Measurements from ENCODE around the gene VPS18.
"Not testable (repeated sequence)": the region's sequence is repeated elsewhere in the genome, so short reads cannot be mapped to it uniquely, and the experiment has no call there.

Gene VPS18, protein sequence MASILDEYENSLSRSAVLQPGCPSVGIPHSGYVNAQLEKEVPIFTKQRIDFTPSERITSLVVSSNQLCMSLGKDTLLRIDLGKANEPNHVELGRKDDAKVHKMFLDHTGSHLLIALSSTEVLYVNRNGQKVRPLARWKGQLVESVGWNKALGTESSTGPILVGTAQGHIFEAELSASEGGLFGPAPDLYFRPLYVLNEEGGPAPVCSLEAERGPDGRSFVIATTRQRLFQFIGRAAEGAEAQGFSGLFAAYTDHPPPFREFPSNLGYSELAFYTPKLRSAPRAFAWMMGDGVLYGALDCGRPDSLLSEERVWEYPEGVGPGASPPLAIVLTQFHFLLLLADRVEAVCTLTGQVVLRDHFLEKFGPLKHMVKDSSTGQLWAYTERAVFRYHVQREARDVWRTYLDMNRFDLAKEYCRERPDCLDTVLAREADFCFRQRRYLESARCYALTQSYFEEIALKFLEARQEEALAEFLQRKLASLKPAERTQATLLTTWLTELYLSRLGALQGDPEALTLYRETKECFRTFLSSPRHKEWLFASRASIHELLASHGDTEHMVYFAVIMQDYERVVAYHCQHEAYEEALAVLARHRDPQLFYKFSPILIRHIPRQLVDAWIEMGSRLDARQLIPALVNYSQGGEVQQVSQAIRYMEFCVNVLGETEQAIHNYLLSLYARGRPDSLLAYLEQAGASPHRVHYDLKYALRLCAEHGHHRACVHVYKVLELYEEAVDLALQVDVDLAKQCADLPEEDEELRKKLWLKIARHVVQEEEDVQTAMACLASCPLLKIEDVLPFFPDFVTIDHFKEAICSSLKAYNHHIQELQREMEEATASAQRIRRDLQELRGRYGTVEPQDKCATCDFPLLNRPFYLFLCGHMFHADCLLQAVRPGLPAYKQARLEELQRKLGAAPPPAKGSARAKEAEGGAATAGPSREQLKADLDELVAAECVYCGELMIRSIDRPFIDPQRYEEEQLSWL

DNA sequence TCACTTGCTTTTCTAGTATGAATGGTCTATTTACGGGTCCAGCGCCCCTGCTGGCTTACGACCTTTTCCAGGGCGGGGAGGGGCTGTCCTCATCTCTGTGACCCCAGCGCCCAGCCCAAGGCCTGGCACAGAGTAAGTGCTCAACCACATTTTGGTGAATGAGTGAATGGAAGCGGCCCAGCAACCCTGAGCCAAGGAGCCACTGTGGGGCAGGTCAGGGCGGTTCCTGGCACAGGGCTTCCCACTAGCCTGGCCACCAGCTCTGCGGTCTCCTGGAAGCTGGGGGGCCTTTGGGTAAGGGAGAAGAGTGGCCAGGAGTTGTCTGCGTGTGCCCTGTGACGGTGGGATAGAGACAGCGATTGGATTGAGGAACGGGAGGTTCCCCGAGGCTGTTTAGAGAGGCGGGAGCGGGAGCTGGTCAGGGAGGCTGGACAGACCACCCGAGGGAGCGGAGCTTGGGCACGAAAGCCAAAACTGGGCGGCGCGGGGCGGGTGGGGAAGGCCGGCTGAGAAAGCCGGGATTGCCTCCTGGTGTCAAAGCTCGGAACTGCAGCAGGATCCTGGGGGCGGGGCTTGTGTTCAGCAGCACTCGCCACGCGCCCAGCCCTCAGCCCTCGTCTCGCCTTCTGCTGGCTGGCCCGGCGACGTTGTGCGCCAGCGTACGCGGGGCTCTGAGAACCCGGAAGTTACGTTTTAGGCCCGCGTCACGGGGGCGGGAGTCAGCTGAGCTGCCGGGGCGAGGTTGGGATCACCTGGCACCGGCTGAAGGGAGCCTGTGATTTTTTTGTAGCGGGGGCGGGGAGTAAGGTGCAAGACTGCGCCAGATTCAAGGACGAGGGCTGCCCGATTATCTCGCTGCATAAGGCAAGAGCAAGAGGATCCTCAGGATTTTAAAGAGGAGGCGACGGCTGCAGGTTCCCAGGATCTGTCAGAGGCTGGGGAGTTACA, at the start of gene VPS18:
Gene VPS18, plus strand, starts transcription at position 718 of the 948 bp plus-strand sequence. CDS start 319 bp downstream, outside the sequence.
- DNase-seq, result peak; percentile 98

DNA sequence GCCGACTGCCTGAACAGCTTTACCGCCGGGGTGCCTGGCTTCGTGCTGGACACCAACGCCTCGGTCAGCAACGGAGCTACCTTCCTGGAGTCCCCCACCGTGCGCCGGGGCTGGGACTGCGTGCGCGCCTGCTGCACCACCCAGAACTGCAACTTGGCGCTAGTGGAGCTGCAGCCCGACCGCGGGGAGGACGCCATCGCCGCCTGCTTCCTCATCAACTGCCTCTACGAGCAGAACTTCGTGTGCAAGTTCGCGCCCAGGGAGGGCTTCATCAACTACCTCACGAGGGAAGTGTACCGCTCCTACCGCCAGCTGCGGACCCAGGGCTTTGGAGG, 49.6 kb upstream of the VPS18 start:
- DNase-seq, result peak; percentile 32

DNA sequence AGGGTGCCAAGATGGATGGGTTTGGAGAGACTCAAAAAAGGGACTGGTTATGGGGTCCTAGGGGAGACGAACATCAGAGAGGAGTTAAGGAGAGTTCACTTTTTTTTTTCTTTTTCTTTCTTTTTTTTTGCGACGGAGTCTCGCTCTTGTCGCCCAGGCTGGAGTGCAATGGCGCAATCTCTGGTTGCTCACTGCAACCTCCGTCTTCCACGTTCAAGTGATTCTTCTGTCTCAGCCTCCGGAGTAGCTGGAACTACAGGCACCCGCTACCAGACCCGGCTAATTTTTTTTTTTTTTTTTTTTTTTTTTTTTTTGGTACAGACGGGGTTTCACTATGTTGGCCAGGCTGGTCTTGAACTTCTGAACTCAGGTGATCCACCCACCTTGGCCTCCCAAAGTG, 49.2 kb upstream of the VPS18 start:
- no peak for DNase-seq

DNA sequence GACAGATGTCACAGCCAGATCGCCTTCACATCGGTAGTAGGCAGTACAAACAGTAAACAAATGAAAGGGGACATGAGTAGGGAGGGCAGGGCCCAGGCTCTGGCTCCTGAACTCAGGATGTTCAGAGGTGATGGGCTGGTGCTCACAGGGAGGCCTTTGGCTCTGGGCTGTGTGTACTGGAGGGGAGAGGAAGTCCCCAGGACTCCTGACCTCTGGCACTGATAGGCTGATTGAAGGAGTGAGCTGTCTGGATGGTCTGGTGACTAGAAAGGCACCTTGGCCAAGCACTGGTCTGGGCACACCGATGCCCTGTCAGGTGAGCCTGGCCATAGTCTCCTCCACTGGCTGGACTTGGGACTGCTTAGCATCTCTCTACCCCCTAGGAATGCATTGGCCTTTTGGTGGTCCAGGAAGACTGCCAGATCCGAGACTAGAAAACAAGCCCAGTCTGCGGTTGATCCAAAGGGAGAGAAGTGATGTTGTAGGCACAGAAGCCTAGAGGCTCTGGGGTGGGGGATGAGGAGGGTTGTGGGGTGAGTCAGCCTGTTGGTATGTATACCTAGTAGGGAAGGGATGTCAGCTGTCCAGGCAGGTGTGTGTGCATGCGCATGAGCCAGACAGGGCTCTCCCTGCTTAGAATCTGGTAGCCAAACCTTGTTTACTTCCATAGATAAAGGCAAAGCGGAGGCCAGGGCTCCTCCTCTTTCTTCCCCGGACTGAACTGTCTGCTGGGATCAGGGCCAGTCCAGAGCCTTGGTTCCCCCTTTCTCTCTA, 48.6 kb upstream of the VPS18 start:
- DNase-seq, result no peak

DNA sequence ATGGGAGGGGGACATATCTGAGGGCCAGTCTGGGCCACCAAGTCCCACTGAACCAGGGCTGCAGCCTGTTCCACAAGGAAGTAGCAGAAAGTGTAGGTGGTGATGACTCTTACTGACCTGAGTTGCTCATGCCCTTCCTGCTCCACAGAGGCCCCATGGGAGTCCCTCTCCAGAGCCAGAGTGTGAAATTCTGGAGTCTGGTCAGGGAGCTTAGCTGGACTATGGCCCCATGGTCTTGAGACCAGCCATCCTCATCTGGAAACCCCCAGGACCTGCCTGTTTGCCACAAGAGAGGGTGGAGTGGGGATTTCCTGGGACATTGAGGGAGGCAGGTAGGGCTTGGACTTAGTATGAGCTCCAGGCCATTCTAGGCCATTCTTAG, 47.4 kb upstream of the VPS18 start:
- no peak for DNase-seq

DNA sequence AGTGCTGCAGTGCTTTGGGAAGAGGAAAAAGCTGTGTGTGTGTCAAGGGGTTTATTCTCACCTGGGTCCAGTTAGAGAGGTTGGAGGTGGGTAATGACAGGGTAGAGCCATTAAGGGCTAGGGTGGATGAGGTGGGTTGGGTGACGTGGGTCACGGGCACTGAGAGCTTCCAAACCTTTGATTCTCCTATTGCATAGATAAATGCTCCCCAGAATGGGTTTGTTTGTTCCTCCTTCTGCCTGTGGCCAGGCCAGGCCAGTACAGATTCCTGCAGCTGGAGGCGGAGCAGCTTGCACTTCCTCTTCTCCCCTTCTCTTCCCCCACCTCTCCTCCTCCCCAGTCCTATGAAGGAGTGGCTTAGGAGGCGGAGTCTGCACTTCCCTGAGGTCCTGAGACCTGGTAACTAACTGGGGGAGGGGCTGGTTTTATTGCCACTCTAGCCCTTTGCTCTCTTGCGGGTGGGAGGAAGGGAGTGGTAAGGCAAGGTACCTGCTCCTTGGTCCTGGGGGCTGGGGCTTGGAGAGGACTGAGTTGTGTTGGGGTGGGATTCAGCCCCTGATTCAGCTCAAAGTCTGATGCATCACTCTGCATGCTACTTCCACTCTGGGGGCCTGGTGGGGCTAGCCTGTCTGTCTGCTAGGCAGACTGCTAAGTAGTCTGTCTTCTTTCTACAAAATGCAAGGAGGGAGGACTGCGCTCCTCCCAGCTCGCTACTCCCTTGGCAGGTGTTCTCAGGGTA, 46.9 kb upstream of the VPS18 start:
- no peak for DNase-seq

DNA sequence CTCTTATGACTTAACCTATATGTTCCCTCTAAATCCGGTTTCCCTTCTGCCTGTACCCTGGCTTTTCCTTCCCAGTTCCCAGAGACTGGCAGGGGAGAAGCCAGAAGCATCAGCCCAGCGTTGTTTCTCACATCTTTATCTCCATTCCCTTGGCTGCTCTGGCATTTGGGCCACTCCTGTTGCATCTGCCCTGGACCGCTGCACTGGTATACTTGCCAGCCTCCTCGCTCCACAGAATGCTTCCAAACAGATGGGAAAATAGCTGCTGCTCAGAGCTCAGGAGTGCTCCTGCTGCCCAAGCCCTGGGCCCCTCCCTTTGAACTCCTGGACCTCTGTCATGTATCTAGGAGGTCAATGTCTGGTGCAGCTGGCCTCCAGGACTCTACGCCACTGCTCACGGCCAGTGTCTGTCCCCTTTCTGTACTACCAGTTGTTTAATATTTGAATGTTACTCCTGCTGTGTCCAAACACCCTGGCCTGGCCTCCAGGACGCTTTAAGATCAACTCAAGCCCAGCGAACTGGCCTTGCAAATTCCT, 43.6 kb upstream of the VPS18 start:
- no peak for DNase-seq

DNA sequence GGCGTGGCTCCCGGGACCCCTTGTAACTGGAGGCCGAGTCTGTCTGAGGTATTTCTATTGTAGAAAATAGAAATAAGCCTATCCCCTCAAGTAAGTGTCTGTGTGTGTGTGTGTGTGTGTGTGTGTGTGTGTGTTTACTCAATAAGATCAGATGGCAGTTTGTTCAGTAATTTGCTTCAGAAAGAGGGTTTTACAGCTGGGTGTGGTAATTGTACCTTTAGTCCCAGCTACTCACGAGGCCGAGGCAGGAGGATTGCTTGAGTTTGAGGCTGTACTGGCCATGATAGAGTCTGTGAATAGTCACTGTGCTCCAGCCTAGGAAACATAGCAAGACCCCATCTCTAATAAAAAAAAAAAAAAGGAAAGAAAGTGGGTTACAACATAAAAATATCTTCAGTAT, 41.7 kb upstream of the VPS18 start:
- DNase-seq, result no peak

DNA sequence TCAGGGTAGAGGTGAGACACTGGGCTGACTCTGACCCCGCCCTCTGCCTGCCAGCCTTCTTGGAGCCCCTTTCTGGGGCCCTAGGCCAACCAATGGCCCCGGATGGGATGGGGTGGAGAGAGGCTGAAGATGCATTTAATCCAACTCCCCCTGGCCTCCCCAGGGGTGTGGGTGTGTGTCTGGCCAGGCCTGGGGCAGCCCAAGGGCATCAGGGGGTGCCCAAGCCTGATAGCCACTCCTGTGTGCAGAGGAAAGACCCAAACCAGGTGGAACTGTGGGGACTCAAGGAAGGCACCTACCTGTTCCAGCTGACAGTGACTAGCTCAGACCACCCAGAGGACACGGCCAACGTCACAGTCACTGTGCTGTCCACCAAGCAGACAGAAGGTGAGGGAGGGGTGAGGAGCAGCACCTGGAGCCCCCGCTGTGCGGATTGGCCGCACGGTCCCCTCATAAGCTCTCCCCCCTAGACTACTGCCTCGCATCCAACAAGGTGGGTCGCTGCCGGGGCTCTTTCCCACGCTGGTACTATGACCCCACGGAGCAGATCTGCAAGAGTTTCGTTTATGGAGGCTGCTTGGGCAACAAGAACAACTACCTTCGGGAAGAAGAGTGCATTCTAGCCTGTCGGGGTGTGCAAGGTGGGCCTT, 40.9 kb upstream of the VPS18 start:
- DNase-seq, result no peak

DNA sequence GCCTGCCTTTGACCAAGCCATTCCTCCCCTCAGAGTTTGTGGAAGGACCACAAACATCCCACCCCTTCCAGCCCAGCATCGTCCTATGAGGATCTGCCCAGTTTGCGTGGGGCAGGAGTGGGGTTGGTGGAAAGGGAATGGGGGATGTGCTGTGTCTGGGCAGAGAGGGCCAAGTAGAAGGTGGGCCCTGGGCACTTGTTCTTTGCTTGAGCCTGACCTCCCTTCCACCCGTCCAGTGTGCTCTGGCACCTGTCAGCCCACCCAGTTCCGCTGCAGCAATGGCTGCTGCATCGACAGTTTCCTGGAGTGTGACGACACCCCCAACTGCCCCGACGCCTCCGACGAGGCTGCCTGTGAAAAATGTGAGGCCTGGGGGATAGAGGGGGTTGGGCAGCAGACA, 40.1 kb upstream of the VPS18 start:
- no peak for DNase-seq

DNA sequence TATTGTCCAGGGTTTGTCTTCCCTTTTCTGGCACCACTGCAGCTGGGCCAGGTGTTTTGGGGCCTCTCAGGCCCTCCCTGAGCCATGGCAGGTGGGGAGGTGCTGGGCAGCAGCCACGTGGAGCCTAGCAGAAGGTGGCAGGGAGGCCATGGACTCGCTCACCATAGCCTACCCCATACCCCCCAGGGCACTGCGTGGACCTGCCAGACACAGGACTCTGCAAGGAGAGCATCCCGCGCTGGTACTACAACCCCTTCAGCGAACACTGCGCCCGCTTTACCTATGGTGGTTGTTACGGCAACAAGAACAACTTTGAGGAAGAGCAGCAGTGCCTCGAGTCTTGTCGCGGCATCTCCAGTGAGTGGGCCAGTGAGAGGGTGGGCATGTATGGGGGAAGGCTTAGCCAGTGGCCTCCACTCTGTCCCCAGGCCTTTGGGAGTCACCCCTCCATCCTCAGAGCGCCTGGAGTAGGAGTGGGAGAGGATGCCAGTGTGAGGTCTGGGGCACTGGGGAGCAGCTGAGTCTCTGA, 38.5 kb upstream of the VPS18 start:
- no peak for DNase-seq

DNA sequence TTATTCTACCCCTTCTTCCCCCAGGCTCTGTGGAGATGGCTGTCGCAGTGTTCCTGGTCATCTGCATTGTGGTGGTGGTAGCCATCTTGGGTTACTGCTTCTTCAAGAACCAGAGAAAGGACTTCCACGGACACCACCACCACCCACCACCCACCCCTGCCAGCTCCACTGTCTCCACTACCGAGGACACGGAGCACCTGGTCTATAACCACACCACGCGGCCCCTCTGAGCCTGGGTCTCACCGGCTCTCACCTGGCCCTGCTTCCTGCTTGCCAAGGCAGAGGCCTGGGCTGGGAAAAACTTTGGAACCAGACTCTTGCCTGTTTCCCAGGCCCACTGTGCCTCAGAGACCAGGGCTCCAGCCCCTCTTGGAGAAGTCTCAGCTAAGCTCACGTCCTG, 37.5 kb upstream of the VPS18 start:
- no peak for DNase-seq

DNA sequence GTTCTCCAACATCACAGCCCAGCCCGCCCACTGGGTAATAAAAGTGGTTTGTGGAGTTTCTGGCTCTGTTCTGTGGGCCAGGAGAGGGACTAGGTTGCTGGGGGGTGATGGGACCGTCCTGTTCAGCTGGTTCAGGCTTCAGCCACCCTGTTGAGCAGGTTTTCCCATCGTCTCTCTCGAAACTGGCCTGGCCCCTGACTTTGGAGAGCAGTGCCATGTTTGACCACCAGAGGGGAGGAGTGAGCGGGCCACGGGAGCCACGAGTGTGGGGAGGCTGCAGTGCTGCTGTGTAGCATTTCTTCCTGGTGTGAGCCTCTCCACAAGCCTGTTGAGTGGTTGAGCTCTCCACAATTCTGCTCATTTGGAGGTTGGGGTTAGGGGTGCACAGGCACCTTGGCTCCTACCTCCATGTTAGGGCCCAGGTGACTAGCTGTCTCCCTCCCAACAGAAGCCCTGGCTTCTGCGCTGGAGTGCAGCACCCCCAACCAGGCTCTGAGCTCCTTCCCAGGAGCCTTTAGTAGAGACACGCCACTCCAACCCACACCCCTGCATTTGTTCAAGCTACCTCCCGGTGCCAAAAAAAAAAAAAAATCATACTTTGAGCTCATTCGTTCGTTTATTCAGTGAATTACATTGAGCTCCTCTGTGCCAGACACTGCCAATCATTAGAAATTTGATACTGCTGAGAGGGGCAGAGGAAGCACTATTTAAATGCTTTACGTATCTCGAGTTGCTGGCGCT, 36.5 kb upstream of the VPS18 start:
- peak; percentile 84 for DNase-seq

DNA sequence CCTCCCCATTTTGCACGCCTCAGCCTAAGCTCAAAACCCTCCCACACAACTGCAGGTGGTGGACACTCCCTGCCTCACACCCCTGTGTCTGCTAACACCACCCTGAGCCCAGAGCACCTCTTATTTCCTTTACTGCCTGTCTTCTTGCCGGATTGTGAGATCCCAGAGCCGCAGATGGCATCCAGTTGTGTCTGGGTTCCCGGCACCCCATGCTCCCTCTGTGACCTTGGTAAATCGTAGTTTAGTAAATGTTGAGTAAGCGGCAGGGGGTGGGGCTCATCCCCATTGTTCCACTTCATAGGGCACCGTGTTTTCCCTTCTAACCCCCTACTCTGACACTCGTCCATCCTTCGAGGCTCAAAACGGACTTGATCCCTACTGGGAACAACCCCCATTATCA, 35.5 kb upstream of the VPS18 start:
- no peak for DNase-seq

DNA sequence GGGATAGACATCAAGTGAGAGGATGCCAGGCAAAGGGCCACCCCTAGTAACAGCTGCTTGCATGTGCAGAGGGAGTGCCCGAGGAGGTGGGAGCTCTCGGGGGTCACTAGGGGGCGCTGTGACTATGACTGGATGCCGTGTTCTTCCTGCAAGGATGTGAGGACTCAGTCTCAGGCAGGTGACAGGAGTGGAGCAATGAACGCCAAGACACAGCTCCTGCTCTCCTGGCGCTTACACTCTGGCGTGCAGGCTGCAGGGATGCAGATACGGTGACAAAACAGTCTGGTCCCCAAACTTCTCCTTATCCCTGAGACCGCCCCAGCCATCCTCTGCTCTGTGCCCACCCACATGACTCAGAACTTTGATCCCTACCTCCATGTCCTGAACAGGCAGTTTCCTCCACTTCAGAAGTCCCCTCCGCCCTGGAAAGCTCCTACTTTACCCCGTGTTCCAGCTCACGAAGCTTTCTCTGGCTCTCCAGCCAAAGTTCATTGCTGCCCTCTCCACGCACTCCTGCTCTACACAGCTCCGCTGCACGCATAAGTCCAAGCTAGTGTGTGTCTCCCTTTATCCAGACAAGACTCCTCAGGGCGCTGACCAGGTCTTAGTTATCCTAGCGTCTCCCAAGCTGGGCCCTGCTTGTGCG, 34.9 kb upstream of the VPS18 start:
- DNase-seq, result peak; percentile 85

DNA sequence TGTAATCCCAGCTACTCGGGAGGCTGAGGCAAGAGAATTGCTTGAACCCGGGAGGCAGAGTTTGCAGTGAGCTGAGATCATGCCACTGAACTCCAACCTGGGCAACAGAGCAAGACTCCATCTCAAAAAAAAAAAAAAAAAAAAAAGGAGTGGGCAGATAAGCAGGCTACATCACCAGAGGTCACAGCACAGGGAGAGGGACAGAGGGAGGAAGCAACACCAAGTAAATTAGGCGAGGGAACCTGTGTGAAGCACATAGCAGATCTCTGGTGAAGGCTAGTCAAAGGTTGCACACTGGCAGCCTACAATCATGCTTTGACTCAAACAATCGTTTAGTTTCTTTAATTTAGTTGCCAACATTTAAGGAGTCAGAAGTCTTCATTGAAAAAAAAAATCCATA, 33.1 kb upstream of the VPS18 start:
- DNase-seq, result not testable (repeated sequence)

DNA sequence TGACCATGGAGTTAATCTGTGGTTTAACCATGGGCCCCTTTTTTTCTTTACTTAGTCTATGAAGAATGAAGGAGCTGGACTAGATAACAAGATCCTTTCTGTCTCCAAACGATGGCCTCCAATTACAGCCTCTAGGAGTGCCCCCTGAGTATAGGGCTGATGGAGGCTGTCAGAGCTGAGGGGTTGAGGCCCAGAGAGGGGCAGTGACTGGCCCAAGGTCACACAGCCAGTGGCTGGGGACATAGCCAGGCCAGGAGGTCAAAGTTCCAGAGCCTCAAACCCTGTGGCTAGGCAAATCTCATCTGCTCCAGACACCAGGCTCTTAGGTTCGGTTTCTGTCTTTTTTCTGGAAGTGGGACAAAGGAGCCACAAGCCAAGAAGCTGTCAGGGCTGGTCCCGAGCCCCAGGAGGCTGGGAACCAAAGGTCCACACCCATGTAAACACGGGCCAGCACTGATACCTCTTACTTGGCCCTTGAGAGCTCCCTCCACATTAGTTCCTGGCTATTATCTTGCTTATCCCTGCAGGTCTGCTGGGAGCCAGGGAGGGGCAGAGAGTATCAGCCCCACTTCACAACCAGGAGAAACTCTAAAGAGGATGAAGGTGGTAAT, 30.5 kb upstream of the VPS18 start:
- no peak for DNase-seq

DNA sequence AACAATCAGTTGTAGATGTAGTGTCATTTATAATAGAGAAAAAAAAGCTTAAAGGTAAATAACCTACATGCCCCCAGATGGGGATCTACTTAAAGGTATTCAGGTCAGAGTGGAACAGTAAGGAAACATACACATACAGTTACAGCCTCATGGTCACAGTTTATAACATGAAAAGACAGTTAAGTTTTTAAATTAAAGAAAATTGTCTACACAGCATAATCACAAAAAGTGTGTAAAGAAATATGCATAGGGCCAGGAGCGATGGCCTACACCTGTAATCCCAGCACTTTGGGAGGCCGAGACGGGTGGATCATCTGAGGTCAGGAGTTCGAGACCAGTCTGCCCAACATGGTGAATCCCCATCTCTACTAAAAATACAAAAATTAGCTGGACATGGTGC, 27.1 kb upstream of the VPS18 start:
- DNase-seq, result no peak

DNA sequence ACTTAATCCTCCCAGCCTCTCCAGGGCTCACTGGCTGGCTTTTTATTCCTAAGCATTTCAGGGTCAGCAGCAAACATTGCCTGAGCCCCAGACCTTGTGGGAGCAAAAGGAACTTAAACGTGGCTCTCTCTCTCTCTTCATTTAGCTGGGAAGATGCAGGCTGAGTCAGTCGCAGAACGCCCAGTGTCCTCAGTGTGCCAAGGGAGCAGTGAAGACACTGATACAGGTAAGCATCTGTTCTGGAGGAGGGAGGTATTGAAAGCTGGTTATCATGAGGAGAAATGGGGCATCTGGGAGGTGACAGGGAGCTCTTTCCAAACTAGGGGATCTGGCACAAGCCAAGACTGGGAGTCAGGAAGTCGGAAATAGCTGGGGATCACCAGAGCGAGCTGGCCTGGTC, 24.6 kb upstream of the VPS18 start:
- DNase-seq, result no peak
